Stimulated activated CD8-positive, alpha-beta memory T cell treated with anti-CD3 and anti-CD28 coated beads, Interleukin-12 subunit alpha, Interleukin-12 subunit beta, amount 100 ng/mL, for 1 hour (primary cell): ENCODE measurements around the gene SNRPB.
"Not testable (repeated sequence)": the region's sequence is repeated elsewhere in the genome, so short reads cannot be mapped to it uniquely, and the experiment has no call there.

Experiments used
- DNase-seq: peaks from one replicate; pipeline ENCODE4 v3.0.0-alpha.2; 2020; ENCODE audit warnings: low read depth

Gene SNRPB

DNA sequence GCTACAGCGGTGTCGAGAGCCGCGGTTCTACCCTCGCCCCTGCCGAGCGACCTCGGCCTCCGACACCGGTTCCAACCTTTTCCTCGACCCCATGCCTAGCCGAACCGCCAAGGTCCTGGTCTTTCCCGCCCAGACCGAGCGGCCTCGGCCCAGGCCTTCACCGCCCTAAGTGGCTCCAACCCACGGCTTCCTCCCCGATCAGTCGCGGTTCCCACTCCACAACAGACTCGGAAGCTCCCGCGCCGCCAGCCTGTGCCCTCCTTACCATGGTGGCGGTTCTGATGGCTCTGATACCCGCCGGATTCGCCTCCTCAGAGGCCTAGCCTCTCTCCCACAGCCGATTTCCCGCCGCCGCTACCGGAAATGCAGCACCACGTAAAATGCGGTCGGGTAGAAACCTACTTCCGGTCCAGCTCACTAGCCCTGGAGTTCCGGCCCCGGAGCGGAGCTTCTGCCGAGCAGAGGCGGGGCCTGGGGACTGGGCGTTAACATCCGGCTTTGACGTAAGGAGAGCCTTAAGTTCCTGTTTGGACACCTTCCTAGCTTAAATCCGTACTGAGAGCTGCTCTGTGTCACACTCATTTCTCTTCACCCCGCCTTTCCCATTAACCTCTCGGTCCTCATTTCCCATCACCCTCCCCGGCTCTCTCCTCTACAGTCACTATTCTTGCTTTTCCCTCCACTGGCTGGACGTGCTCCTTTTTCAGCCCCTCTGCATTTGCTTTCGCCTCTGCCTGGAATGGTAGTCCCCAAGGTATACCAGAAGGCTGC lies at the start of gene SNRPB:
SNRPB (minus strand) TSS at position 367 of the 771 bp plus-strand sequence; CDS start at position 268, 99 bp downstream.
- peak; percentile 94 for DNase-seq

DNA sequence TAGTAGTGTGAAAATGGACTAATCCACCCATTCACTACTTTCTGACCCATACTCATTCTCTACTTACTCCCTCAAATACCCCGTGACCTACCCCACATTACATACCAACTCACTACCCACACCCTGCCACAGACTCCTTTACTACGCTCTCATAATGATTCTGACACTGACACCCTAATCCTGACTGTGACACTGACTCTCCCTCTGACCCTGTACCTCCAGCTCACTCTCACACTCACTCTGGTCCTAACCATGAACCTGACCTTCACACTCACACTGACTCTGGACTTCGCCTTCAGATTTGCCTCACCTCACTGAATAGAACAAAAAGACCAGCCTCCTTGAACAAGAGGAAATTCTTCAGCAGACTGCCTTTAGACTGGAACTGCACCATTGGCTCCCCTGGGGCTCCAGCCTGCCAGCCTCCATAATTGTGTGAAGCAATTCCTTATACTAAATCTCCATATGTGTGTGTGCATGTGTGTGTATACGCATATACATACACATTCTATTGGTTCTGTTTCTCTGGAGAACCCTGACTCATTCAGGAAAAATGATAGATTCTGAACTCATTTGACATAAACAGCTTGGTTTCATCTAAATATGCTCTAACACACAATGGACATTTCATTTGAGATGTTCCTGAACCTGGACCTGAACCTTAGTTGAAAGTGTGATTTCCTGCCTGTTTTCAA lies 48.7 kb upstream of the SNRPB start:
- no peak for DNase-seq

DNA sequence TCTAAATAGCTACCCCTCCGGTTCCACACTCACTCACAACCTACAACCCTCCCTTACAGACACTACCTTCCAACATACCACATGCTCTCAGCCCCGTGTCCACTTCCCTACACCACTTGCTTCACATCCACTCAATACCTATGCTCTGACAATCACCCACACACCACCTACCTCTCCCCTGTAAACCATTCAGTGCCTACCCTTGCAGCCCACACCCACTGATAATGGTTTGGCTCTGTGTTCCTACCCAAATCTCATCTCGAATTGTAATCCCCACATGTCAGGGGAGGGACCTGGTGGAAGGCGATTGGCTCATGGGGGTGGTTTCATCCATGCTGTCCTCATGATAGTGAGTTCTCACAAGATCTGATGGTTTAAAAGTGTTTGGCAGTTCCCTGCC lies 48.0 kb upstream of the SNRPB start:
- DNase-seq, result no peak

DNA sequence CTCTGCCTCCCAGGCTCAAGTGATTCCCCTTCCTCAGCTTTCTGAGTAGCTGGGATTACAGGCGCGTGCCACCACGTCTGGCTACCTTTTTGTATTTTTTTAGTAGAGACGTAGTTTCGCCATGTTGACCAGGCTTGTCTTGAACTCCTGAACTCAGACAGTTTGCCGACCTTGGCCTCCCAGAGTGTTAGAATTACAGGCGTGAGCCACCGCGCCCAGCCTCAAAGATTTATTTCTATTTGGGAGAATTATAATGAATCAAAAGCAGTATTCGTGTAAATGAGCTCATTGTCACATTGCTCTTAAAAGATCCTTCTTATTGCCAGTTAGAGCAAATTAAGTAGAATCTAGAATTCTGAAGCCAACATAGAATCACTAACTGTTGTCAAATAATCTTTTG lies 47.5 kb upstream of the SNRPB start:
- DNase-seq, result no peak

DNA sequence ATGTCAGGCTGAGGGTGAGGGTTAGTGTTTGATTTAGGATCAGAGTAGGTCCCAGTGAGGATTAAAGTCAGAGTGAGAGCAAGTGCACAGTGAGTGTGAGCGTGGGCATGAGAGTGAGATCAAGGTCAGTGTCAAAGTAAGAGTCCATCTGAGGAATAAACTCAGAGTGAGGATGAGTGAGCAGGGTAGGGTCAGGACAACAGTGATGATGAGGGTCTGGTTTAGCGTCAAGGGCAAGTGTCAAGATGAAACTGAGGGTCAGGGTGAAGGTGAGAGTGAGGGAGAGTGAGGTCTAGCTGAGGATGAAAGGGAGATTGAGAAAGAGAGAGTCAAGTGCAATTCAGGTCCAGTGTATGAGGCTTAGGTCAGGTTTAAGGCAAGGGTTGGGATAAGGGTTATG lies 45.8 kb upstream of the SNRPB start:
- DNase-seq, result no peak

DNA sequence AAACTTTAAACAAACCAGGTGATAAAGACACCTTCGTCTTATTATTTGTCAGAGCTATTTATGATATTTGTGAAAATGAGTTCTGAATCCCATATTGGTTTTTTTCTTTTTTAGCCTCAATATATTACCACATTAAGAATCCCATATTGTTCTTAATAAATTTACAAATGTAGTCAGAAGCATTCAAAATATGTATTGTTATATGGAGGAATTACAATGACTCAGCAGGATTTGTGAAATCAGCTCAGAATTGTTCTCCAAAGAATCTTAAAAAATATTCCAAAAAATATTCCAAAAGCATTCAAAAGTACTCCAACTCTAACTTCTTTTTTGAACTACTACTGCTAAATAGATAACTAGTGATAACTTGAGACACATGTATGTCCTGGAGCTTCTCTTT lies 44.6 kb upstream of the SNRPB start:
- DNase-seq, result no peak

DNA sequence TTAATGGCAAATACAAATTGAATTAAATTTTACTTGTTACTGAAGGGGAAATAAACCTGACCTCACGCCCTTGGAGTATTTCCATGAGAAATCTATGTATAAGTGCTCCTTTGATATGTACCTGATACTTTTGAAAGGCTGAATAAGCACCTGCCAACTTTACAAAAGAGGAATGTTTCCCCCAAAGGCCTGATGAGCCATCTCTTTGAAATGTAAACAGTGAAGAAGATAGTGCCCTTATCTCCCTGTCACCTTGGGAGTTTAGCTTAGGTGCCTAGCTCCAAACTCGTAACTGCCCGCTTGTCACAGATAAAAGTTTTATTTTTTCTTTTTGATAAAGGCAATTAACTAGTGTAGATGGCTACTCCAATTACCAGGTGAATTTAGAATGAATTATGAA lies 39.2 kb upstream of the SNRPB start:
- DNase-seq, result no peak

DNA sequence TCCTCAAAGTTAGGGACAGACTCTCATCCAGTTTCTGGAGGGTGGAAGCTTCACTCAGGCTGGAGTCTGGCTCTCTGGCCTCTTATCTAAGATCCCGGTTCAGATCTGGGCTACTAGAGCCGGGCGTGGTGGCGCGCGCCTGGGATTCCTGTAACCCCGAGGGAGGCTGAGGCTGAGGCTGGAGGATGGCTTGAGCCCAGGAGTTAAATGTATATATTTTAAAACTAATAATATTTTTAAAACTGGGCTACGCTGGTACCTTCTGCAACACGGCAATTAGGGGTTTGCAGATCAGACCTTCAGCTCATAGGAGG lies 38.8 kb upstream of the SNRPB start:
- no peak for DNase-seq

DNA sequence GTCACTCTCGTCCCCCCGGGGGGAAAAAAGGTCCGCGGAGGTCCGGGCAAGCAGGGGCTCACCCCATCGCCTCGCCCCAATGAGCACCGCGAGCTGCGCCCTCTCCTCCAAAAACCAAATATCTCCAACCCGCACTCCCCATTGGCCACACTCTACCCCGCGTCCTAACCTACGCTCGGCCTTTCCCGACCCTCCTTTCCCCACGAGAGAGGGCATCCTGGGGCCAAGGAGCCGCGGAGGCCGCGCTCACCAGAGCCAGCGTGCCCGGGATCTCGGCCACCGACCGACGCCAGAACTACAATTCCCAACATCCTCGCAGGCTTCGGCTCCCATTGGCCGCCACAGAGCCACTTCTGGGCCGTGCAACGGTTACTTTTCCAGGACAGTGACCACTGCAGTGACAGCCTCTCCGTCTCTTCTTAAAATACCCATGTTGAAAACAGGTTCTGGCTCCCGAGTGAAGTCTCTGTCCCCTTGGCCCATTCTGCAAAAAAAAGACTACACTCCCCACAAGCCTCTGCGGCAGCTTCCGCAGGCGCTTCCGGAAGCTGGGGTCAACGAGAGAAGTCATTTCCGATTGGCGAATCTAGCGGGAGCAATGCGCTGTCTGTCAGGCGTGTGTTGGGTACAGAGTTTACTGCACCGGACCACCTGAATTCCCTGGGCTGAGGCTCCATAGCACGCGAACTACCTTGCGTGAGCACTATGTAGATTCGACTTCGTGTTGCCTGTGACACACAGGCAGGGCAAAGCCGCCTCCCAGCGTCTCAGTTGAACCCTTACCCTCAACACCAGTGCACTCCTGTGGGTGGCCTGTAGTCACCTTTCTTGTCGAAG lies 38.3 kb upstream of the SNRPB start, which contains the start of gene ZNF343:
ZNF343 (minus strand) TSS at position 285 of the 837 bp plus-strand sequence. CDS start 15,020 bp downstream, outside the sequence.
- peak; percentile 67 for DNase-seq

DNA sequence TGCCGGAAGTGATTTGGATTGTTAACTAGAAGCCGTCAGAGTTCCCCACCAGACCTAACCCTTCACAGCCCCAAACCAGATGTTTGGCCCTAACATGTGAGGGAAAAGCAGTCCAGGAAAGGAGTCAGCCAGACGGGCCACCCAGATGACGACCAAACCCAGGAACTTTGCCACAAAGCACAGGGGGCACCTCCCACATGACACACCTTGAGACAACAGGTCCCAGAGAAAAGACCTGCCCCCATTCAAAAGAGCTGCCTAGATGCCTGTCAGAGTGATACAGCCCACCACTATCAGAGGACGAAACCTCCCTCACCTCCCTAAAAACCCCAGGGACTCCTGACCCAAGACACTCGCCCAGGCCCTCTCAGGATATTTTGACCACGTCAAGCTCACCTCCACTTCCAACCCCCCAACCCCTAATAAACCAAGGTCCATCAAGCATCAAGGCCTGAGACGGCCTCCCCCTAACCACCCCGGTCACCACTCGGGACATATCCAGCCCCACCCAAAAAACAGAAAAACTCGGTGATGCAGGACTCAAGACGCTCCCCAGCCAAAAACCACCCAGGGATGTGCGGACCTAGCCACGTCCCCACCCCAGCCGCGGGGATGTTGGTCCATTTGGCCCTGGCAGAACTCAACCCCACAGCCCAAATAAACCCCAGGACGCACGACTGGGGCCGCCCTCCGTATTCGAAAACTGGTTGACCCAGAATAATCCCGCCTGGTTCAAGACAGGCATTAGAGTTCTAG lies 37.5 kb upstream of the SNRPB start:
- no peak for DNase-seq

DNA sequence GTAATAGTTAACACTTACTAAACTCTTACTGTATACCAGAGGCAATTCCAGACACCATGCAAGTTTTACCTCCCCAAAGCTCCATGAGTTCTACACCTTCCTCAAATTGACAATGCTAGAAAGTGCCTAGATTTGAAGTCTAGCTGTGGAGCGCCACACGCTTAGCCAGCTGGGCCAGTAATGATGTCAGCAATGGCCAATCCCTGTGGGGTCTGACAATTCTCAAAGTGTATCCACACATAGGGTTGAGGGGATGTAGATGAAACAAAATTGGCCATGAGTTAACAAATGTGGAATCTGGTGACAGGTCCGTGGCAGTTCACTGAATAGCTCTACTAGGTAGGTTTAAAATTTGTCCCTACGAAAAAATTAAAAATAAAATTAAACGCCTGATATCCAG lies 36.9 kb upstream of the SNRPB start:
- DNase-seq, result no peak

DNA sequence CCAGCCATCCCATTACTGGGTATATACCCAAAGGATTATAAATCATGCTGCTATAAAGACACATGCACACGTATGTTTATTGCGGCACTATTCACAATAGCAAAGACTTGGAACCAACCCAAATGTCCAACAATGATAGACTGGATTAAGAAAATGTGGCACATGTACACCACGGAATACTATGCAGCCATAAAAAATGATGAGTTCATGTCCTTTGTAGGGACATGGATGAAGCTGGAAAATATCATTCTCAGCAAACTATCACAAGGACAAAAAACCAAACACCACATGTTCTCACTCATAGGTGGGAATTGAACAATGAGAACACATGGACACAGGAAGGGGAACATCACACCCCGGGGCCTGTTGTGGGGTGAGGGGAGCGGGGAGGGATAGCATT lies 35.8 kb upstream of the SNRPB start:
- not testable (repeated sequence) for DNase-seq

DNA sequence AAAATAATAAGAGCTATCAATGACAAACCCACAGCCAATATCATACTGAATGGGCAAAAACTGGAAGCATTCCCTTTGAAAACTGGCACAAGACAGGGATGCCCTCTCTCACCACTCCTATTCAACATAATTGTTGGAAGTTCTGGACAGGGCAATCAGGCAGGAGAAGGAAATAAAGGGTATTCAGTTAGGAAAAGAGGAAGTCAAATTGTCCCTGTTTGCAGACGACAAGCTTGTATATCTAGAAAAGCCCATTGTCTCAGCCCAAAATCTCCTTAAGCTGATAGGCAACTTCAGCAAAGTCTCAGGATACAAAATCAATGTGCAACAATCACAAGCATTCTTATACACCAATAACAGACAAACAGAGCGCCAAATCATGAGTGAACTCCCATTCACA lies 34.2 kb upstream of the SNRPB start:
- not testable (repeated sequence) for DNase-seq

DNA sequence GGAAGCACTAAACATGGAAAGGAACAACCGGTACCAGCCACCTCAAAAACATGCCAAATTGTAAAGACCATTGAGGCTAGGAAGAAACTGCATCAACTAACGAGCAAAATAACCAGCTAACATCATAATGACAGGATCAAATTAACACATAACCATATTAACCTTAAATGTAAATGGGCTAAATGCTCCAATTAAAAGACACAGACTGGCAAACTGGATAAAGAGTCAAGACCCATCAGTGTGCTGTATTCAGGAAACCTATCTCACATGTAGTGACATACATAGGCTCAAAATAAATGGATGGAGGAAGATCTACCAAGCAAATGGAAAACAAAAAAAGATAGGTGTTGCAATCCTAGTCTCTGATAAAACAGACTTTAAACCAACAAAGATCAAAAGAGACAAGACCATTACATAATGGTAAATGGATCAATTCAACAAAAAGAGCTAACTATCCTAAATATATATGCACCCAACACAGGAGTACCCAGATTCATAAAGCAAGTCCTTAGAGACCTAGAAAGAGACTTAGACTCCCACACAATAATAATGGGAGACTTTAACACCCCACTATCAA lies 32.3 kb upstream of the SNRPB start:
- not testable (repeated sequence) for DNase-seq

DNA sequence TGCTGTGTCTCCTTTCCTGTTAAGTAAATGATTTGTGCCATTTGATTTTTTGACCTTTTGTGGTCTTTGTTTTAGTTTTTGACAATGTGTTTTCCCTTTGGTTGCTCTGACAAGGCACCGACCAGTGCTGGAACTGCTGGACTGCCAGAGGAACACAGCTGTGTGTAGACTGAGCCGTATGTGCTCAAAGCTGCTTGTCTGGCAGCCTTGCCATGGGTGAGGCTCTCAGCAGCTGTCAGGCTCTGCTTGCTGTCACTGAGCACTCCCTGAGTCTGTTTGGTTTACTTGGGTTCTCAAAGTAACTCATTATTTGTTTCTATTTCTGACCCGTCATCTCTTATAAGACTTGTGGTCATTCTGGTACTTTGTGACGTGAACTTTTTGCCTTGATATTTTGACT lies 15.1 kb upstream of the SNRPB start:
- no peak for DNase-seq

DNA sequence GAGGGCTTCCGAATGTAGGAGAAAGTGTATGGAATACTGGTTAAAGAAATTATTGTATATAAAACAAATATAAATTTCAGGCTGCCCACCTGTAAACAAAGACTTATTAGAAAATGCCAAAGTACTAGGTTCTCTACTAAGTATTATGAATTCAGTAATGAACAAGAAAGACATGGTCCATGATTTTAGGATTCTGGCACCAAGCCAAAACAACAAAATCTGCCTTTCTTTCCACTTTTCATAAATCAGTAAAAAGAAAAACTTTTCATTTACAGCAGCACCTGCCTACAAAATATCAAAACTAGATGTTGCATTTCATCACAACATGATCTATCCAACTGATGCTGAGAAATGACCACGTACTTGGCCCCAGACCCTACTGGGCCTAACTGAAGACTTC lies 14.5 kb upstream of the SNRPB start:
- DNase-seq, result no peak

DNA sequence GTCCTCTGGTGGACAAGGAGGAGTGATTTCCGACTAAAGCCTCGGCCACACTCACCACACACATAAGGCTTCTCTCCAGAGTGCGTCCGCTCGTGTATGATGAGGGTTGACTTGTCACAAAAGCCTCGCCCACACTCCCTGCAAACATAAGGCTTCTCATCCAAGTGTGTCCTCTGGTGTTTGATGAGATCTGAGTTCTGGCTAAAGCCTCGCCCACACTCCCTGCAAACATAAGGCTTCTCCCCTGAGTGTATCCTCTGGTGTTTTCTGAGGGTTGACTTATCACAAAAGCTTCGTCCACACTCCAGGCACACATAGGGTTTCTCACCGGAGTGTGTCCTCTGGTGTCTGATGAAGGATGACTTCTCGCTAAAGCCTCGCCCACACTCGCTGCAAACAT lies 12.9 kb upstream of the SNRPB start:
- DNase-seq, result no peak

DNA sequence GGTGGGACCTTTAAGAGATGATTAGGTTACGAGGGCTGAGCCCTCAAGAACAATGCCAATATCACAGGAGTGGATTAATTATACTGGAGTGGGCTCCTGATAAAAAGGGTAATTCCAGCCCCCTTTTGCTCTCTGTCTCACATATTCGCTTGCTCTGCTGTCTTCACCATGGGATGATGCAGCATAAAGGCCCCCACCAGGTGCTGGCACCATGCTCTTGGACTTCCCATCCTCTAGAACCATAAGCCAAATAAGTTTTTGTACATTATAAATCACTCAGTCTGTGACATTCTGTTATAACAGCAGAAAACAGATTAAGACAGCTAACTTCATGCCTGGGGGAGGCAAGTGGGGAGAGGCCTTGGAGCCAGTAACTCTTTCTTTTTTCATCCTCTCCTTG lies 9.8 kb upstream of the SNRPB start:
- no peak for DNase-seq

DNA sequence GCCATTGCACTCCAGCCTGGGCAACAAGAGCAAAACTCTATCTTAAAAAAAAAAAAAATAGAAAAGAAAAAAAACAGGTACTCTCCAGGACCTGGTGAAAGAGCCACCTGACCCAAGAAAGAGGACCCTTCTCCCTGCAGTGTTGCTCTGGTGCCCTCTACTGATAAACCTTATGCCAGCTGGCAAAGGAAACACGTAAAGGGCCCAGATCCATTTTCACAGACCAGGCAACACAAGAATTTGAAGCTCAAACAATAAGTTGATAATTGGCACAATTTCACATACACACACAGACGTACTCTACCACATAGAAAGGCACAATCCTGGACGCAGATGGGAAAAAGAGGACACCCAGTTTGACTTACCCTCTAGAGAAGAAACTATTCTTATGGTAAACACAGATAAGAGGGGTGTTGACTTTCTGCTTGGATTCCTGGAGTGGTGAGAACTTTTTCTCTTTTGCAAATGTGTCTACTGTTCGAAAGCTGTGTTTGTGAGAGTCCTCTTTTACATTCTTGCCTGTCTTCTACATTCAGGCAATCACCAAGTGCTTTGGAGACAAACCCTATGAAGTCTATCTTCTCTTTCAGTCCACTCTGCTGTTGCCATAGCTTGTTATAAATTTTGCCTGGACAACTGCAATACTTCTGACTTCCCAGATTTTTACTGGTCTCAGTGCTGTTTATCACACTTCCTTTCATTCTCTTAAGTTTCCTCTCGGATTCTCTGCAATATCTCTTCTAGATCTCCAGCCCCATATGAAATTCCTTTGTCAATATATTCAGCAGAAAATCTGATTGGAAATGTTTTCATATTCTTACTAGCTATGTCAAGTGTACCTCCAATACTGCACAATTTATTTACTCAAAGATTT lies 6.4 kb upstream of the SNRPB start:
- no peak for DNase-seq

DNA sequence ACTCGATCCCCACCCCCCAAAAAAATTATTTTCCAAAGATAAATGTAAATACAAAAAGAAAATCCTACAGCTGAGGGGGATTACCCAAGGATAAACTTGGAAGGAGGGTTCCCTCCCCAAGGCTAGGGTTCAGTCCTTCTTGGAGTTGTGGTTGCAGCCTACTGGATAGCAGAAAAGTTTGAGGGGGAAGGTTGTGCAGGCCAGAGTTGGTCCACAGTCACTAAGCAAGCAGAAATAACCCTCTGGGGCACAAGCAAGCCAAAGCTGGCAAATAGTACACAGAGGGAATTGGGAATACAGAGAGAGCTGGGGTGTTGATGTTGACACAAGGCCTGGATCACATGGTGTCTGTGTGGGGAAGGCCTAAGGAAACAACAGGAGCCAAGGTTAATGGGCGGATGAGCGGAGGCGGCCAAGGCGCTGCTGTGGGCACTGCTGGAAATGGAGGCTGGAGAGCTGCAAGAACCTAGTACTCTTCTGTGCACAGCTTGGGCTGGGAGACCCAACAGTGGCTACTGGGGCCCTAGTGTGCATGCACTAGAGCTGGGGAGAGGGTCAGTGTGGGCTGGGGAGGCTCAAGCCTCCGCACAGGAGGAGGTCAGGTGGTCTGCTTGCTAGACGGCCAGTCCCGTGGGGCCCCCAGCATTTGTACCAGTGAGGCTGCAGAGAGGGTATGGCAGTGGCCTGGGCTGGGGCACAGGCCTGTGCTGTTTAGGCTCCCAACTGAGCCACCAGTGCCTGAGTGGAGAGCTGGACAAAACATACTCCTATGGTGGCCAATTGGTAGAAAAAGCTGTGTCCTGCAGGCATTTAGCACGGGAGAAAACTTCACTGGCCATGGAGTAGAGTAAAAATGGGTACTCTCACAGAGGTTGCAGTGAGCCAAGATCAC lies 5.5 kb upstream of the SNRPB start:
- DNase-seq, result no peak
